Right ventricle myocardium inferior (tissue), 1 donor: ENCODE data around the gene NHEJ1. TPM values are rescaled to one million over a fixed set of nuclear protein-coding genes. Genes with fewer than 3 reads are reported as not detected.
A peak's percentile ranks its signal among the peaks of the same experiment; 100 is the strongest.

ENCODE experiments used
- ATAC-seq: fragments of 200-7000 bp; cut with Tn5 transposase; one replicate; pipeline ENCODE4 v1.9.1; 2020; ENCODE audit warnings: mild to moderate bottlenecking, moderate library complexity
- DNase-seq: peaks from one replicate; pipeline ENCODE4 v3.0.0; 2021; ENCODE audit errors: missing footprints
- intact Hi-C: fragments of 100-400 bp; cut with DNase I; formaldehyde crosslinking; loops from one replicate; pipeline ENCODE4 v1.11.0; 2022
- total RNA-seq: library from RNA; stranded (reverse); fragmentation: NEBNext Ultra II Directional; extraction: Animal tissue kit (Norgen Biotek cat#: 25700); gene quantifications from one replicate; pipeline ENCODE4 v1.2.1, GENCODE V29; 2021
- donor health status: DM: no; HTN: yes; CAD: no; lungs with severe emphysema.

Gene NHEJ1
- total RNA-seq, 1 donor from 2014 or later = 9.7 TPM

DNA sequence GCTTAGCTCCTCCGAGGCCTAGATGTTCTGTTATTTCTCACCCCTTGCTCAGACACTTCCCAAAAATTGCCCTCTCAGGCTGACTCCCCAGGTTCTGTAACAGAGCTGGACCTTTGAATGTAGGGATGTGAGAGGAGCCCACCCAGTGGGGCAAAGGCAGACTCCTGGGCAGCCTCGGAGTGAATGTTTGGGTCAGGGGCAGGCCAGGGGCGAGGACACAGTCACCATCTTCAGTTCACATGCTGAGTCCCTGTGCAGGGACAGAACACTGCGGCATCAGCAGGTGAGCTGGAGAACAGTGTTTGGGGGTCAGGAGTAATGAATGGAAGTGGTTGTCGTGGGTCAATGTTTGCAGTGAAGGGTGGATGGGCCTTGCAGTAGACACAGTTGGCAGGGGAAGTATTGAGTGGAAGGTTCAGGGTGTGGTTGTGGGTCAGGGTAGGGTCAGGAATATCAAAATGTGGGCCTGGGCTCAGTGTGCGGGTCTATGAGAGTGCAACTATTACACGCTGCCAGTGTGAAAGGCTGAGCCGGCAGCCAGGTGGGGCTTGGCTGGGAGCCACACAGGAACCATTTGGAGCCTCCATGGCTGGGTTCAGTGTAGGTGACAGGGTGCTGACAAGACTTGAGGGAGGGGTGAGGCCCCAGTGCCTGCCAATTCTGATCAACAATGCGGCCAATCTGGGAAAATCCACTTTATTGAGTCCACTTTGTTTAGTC is 104.3 kb downstream of the NHEJ1 start:
- intact Hi-C loops = loop anchor here (5.0 kb wide), 1 partner anchor 241 kb away; no protein-coding TSS in a partner anchor
- ATAC-seq (no peak), DNase-seq (no peak)

GRCh38 chr2:219054956-219055903 is 105.4 kb downstream of the NHEJ1 start:
- ATAC-seq = no peak
- intact Hi-C loops = loop anchor here (5.0 kb wide), 1 partner anchor 242 kb away; no protein-coding TSS in a partner anchor

GRCh38 chr2:219049282-219049681 is 111.3 kb downstream of the NHEJ1 start:
- intact Hi-C loops = no loop called here
- DNase-seq (no peak), ATAC-seq (peak; percentile 20)

More at GRCh38 chr2:219054956-219055903, 105.4 kb downstream of the NHEJ1 start:
- DNase-seq = no peak

GRCh38 chr2:219045937-219046550 is 114.6 kb downstream of the NHEJ1 start:
- DNase-seq (no peak), ATAC-seq (no peak)
- intact Hi-C loops = no loop called here

DNA sequence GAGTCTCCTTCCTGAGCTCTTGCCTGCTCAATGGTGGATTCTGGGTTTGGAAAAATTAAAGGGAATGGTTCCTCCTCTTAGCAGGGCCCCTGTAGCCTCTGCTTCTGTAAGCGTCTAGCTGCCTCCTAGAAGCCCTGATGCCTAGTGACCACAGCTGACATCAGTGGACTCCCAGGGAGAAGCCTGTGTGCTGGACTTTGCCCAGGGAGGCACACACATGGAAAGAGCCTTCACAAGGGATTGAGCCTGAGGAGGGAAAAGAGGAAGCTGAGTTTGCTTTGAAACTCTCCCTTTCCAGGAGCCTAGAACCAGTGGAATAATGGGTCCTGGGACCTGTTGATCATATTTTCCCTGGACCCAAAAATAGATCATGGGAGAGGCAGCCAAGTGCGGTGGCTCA is 117.9 kb downstream of the NHEJ1 start:
- ATAC-seq = no peak
- intact Hi-C loops = no loop called here
- no peak for DNase-seq

GRCh38 chr2:219042157-219042556 is 118.5 kb downstream of the NHEJ1 start:
- ATAC-seq (no peak), DNase-seq (no peak)
- intact Hi-C loops = no loop called here

GRCh38 chr2:219041252-219041651 is 119.4 kb downstream of the NHEJ1 start, which contains the start of gene CFAP65:
Gene CFAP65, minus strand, starts transcription at chr2:219041516. Its CDS starts 2,468 bp downstream, at chr2:219039048.
- ATAC-seq = no peak
- DNase-seq = no peak
- intact Hi-C loops = no loop called here

GRCh38 chr2:219038600-219038999 is 122.0 kb downstream of the NHEJ1 start:
- ATAC-seq = no peak
- DNase-seq = no peak
- intact Hi-C loops = no loop called here

GRCh38 chr2:219037783-219038499 is 122.7 kb downstream of the NHEJ1 start:
- no peak for DNase-seq
- no peak for ATAC-seq
- intact Hi-C loops = no loop called here

GRCh38 chr2:219035942-219036341 is 124.7 kb downstream of the NHEJ1 start:
- no peak for ATAC-seq
- DNase-seq = no peak
- intact Hi-C loops = no loop called here

GRCh38 chr2:219034823-219035222 is 125.8 kb downstream of the NHEJ1 start:
- ATAC-seq = no peak
- intact Hi-C loops = no loop called here
- DNase-seq = no peak

DNA sequence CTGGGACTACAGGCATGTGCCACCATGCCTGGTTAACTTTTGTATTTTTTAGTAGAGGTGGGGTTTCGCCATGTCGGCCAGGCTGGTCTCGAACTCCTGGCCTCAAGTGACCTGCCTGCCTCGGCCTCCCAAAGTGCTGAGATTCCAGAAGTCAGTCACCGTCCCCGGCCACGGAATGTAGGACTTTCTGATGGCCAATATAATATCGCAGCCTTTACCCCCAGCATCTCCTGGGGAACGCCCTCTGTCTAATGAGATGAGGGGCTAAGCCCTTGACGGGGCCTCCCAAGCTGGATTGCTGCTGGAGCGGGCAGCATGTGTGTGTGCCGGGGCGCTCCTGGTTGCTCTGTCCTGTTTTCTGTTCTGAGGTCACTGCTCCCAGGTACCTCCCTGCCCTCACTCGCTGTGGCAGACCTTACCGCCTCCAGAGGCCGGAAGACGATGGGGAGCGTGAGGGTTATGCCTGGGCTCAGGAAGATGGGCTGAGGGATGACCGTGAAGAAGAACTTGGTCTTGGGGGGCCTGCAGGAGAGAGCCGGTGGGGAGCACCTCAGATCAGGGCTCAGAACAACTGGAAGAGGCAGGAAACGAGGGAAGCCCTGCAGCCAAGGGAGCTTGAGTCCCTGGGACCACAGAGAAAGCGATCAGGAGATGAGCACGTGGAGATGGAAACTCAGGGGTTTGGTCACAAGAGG is 128.4 kb downstream of the NHEJ1 start:
- ATAC-seq (no peak), DNase-seq (no peak)
- intact Hi-C loops = no loop called here

GRCh38 chr2:219031005-219031738 is 129.4 kb downstream of the NHEJ1 start:
- intact Hi-C loops = no loop called here
- no peak for ATAC-seq

DNA sequence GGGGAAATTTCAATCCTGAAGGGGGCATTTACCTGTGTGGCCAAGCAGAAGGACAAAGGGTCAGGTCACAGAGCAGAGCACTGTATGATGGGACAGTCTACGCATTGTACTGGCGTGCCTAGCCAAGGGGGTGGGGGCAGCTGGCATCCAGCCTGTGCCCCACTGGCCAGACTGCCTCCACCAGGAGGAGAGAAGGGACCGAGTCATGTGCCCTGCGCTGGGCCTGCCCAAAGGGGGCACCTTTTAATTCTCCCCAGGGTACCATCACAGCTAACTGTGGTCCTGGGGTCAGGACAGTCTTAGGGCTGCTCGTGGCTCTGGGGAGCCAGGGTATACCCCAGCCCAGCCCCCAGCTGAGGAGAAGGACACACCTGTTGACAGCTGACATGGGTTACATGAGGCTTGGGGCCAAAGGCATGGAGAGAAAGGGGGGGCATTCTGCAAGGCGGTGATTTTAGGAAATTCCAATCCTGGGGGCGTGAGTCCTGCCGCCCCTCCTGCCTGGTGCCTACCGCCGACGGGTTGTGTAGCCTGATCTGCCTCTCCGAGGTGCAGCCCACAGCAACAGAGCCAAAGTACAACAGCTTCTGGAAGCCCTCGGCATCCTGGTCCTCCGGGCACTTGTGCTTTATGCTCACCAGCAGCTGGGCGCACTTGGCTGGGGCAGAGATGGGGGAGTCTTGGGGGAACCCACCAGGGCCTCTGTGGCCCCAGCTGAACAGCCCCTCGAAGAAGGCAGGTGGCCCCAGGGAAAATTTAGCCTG is 130.3 kb downstream of the NHEJ1 start:
- DNase-seq (no peak), ATAC-seq (no peak)
- intact Hi-C loops = no loop called here

More at GRCh38 chr2:219031005-219031738, 129.4 kb downstream of the NHEJ1 start:
- DNase-seq = no peak

GRCh38 chr2:219029829-219030165 is 130.8 kb downstream of the NHEJ1 start:
- intact Hi-C loops = loop anchor here (1.0 kb wide), 1 partner anchor 127 kb away; no protein-coding TSS in a partner anchor
- DNase-seq (peak; percentile 89), ATAC-seq (peak; percentile 84)

DNA sequence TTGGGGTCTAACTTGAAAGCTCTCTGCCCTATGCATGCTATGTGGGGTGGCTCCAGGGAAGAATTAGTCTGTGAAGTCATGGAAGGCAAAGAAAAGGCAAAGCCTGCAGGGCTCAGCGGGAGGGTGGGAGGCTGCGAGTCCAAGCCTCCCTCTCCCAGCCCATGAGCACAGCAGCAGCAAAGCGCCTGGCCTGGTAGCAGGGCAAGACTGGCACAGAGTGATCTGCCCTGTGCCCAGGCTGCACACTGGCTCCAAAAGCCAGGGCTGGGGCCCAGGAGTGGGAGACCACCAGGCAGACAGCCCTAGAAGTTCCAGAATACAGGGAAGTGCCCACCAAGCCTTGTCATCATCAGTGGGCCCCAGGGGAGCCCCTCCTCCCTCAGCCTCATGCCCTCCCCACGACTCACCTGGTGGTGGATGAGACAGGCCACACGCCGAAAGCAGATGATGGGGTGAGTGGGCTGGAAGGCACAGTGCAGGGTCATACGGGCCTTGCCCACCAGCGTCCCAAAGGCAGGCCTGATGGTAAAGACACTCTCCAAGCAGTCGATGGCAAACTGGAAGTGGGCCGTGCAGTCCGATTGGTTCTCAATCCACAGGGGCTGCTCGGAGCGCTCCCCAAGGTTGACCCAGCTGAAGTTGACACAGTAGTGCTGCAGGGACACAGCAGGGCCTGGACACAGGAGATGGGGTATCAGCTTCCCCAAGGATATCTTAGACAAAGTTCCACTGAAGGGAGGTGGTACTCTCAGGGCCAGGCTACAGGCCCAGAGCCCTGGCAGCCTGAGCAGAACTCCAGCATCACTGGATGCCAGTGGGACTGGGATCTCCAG is 131.4 kb downstream of the NHEJ1 start:
- DNase-seq (no peak), ATAC-seq (no peak)
- intact Hi-C loops = loop anchor here (1.0 kb wide), 1 partner anchor 127 kb away; no protein-coding TSS in a partner anchor
